OCI-LY3 (cell line): ENCODE results near the gene OR4N5.

Experiments used
- H2AFZ ChIP-seq: fragments of 200-600, 300-600 bp; shearing (Covaris generic); 2 replicates; pipeline ENCODE4 v1.6.0; 2014; ENCODE audit warnings: antibody characterized with exemption, low read depth, low read length
- H3K27ac ChIP-seq: fragments of 200-600, 300-600 bp; sonication (generic); 2 replicates; pipeline ENCODE4 v1.5.1; 2014; ENCODE audit warnings: mild to moderate bottlenecking, low read length, moderate library complexity, mixed read lengths
- H3K27me3 ChIP-seq: fragments of 200-600, 300-600 bp; sonication (generic); 2 replicates; pipeline ENCODE4 v1.6.1; 2014; ENCODE audit warnings: low read depth, low read length, mixed read lengths
- H3K36me3 ChIP-seq: fragments of 200-600, 300-600 bp; sonication (generic); replicated peaks from 2 replicates; pipeline ENCODE3; 2014; ENCODE audit warnings: low read depth, low read length, mixed read lengths
- H3K4me1 ChIP-seq: fragments of 300-600, 200-600 bp; sonication (generic); 2 replicates; pipeline ENCODE4 v1.6.1; 2014; ENCODE audit warnings: low read length, mixed read lengths
- H3K4me2 ChIP-seq: fragments of 200-600, 300-600 bp; sonication (generic); 2 replicates; pipeline ENCODE4 v1.6.1; 2014; ENCODE audit warnings: low read length, mixed read lengths
- H3K4me3 ChIP-seq: fragments of 300-600, 200-600 bp; sonication (generic); 2 replicates; pipeline ENCODE4 v1.5.1; 2014; ENCODE audit warnings: antibody characterized with exemption, mild to moderate bottlenecking, low read length, moderate library complexity
- H3K79me2 ChIP-seq: fragments of 300-600, 200-600 bp; shearing (Covaris generic); 2 replicates; pipeline ENCODE4 v1.6.1; 2014; ENCODE audit warnings: mild to moderate bottlenecking, low read length, mixed read lengths
- H3K9ac ChIP-seq: fragments of 300-600, 200-600 bp; shearing (Covaris generic); 2 replicates; pipeline ENCODE4 v1.6.0; 2014; ENCODE audit warnings: mild to moderate bottlenecking, low read length, moderate library complexity
- H3K9me3 ChIP-seq: fragments of 200-600, 300-600 bp; shearing (Covaris generic); 2 replicates; pipeline ENCODE4 v1.6.1; 2014; ENCODE audit warnings: low read length, mixed read lengths; ENCODE audit not compliant: insufficient read depth
- H4K20me1 ChIP-seq: fragments of 200-600, 300-600 bp; sonication (generic); 2 replicates; pipeline ENCODE4 v1.6.1; 2016; ENCODE audit warnings: low read length, mixed read lengths; ENCODE audit not compliant: insufficient read depth
- CTCF ChIP-seq: fragments of 200-600, 300-600 bp; sonication (generic); IDR thresholded peaks from 2 replicates; pipeline ENCODE4 v1.5.1; 2014; ENCODE audit warnings: antibody characterized with exemption, low read length, low read depth
- EZH2phosphoT487 ChIP-seq: fragments of 200-600 bp; shearing (Covaris generic); IDR thresholded peaks from 2 replicates; pipeline ENCODE4 v1.6.1; 2018; ENCODE audit warnings: antibody characterized with exemption, mixed run types, low read depth

The OR4N5 gene

GRCh38 chr14:20194101-20194500 is 55.5 kb downstream of the OR4N5 start:
- no peaks in the 10 kb centered on the region for H3K79me2 ChIP-seq
- H3K27me3 ChIP-seq, result peaks cover 18% of the 10 kb centered on the region
- H2AFZ ChIP-seq, result no peak overlapping the region
- H3K27ac ChIP-seq, result no peak overlapping the region
- H3K4me2 ChIP-seq, result no peak overlapping the region
- no peaks in the 10 kb centered on the region for H3K9me3 ChIP-seq
- no peaks in the 10 kb centered on the region for H4K20me1 ChIP-seq
- TF ChIP-seq EZH2phosphoT487, result no peak
- no peak for TF ChIP-seq CTCF
- H3K4me3 ChIP-seq, result no peak overlapping the region
- H3K9ac ChIP-seq, result no peak overlapping the region
- no peaks in the 10 kb centered on the region for H3K4me1 ChIP-seq
- H3K36me3 ChIP-seq, result no peaks in the 10 kb centered on the region
